Activated T-cell treated with anti-CD3 and anti-CD28 coated beads, Interleukin-2, amount 50 U/mL, for 4 hours (primary cell): ENCODE results near the gene ZNF618. TPM values are rescaled to one million over a fixed set of nuclear protein-coding genes. Genes with fewer than 3 reads are reported as not detected.
A peak's percentile ranks its signal among the peaks of the same experiment; 100 is the strongest.

Experiments
- ATAC-seq, 2 donors: fragments of 200-7000 bp; cut with Tn5 transposase; one replicate each; pipeline ENCODE4 v1.10.0; 2021
- DNase-seq: peaks from one replicate; pipeline ENCODE4 v3.0.0-alpha.2; 2020
- H3K27me3 Mint-ChIP-seq: one replicate; pipeline ENCODE4 v1.8.0; 2021; ENCODE audit warnings: low read depth, mixed read lengths
- H3K36me3 Mint-ChIP-seq: one replicate; pipeline ENCODE4 v1.8.0; 2022; ENCODE audit warnings: mixed read lengths; ENCODE audit not compliant: insufficient read depth
- H3K4me1 Mint-ChIP-seq: one replicate; pipeline ENCODE4 v1.8.0; 2021; ENCODE audit warnings: low read depth, mixed read lengths
- H3K4me3 Mint-ChIP-seq: one replicate; pipeline ENCODE4 v1.8.0; 2021; ENCODE audit warnings: mild to moderate bottlenecking, moderate library complexity, mixed read lengths
- H3K9me3 Mint-ChIP-seq: one replicate; pipeline ENCODE4 v1.8.0; 2021; ENCODE audit warnings: mixed read lengths
- total RNA-seq, 3 donors: library from RNA; stranded (reverse); gene quantifications; one replicate each; pipeline ENCODE4 v1.2.1, GENCODE V29; 2021

The ZNF618 gene
- total RNA-seq, 3 donors from 2014 or later = 0.19 to 0.48 (median 0.21) TPM

DNA sequence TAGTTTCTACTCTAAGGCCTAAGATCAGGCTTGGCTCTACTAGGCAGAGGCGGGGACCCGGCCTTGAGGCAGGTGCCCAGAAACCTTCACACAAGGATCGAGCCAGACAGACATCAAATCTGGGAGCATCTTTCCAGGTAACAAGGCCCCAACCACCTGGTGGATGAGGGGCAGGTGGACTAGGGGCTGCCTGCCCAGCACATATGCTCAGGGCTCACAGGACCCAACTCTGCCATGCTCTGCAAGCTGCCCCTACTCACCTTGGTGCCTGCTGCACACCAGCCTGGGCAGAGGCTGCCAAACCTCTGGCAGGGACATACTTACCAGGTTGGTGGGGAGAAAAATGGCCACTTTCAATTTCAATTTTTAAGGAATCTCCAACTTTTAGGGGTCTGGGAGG is 2.2 kb upstream of the ZNF618 start:
- Mint-ChIP-seq H3K9me3 (no peaks in the 10 kb centered on the region), H3K4me1 (peaks cover 1% of the 10 kb centered on the region), H3K36me3 (no peaks in the 10 kb centered on the region), H3K4me3 (no peak overlapping the region), H3K27me3 (peaks cover 26% of the 10 kb centered on the region)
- DNase-seq (no peak), ATAC-seq (no peak)

GRCh38 chr9:113875459-113876150 is 504 bp upstream of the ZNF618 start:
- H3K27me3 Mint-ChIP-seq = peaks cover 26% of the 10 kb centered on the region
- peak overlapping the region; percentile 66 for H3K4me3 Mint-ChIP-seq
- DNase-seq (no peak), ATAC-seq (peak in 1 of 2 donors; percentile 34)
- peaks cover 1% of the 10 kb centered on the region for H3K4me1 Mint-ChIP-seq
- no peaks in the 10 kb centered on the region for H3K9me3 Mint-ChIP-seq
- H3K36me3 Mint-ChIP-seq = no peaks in the 10 kb centered on the region

DNA sequence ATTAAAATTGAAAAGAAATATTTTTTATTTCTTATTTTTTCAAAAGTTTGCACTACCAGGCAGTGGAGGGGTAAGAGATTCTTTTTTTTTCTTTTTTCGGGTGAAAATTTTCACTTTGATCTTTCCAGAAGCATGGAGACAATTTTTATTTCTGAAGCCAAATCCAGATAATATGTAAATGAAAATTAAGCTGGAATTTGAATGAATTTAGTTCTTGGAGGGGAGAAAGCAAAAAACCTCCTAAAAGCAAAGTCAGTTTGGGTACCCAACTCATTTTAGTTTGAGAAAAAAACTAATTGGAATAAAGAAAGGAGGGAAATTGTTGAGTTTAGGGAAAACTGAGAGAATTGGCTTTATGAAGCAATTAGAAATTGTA is 872 bp downstream of the ZNF618 start:
- Mint-ChIP-seq H3K9me3 (no peaks in the 10 kb centered on the region), H3K27me3 (peaks cover 28% of the 10 kb centered on the region), H3K4me3 (peak overlapping the region; percentile 81), H3K36me3 (no peaks in the 10 kb centered on the region), H3K4me1 (peaks cover 1% of the 10 kb centered on the region)
- no peak for DNase-seq
- no peak for ATAC-seq

- Mint-ChIP-seq H3K27me3 (peaks cover 22% of the 10 kb centered on the region), H3K4me1 (peaks cover 1% of the 10 kb centered on the region), H3K4me3 (no peak overlapping the region), H3K9me3 (no peaks in the 10 kb centered on the region), H3K36me3 (no peaks in the 10 kb centered on the region)
- ATAC-seq (no peak), DNase-seq (no peak)
Observed at GRCh38 chr9:113879318-113879717, 3.2 kb downstream of the ZNF618 start.

DNA sequence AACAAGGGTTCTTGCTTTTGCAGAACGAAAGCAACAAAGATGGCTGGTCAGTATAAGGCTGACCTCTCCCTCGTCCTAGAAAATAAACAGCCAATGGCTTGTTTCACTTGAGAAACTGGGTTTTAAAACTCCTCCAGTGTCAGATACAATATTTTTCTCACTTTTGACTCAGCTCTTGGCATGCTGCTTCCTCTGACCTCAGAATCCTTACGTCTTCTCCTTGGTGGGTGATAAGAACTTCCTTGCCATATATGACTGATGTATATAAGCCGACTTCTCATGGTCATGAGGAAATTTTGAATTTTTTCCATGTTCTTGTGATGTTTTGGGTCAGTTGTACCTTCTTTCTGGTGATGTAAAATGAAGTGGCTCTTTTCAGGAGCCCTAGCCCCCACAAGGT is 3.8 kb downstream of the ZNF618 start:
- Mint-ChIP-seq H3K4me1 (peaks cover 1% of the 10 kb centered on the region), H3K9me3 (no peaks in the 10 kb centered on the region), H3K36me3 (no peaks in the 10 kb centered on the region), H3K4me3 (no peak overlapping the region), H3K27me3 (peaks cover 16% of the 10 kb centered on the region)
- ATAC-seq (no peak), DNase-seq (no peak)

GRCh38 chr9:113882181-113882580 is 6.1 kb downstream of the ZNF618 start:
- no peaks in the 10 kb centered on the region for H3K9me3 Mint-ChIP-seq
- H3K36me3 Mint-ChIP-seq = no peaks in the 10 kb centered on the region
- no peak for DNase-seq
- peaks cover 15% of the 10 kb centered on the region for H3K4me1 Mint-ChIP-seq
- no peak overlapping the region for H3K4me3 Mint-ChIP-seq
- no peak for ATAC-seq
- H3K27me3 Mint-ChIP-seq = peaks cover 8% of the 10 kb centered on the region

GRCh38 chr9:113882636-113883164 is 6.6 kb downstream of the ZNF618 start:
- ATAC-seq = no peak
- no peaks in the 10 kb centered on the region for H3K9me3 Mint-ChIP-seq

DNA sequence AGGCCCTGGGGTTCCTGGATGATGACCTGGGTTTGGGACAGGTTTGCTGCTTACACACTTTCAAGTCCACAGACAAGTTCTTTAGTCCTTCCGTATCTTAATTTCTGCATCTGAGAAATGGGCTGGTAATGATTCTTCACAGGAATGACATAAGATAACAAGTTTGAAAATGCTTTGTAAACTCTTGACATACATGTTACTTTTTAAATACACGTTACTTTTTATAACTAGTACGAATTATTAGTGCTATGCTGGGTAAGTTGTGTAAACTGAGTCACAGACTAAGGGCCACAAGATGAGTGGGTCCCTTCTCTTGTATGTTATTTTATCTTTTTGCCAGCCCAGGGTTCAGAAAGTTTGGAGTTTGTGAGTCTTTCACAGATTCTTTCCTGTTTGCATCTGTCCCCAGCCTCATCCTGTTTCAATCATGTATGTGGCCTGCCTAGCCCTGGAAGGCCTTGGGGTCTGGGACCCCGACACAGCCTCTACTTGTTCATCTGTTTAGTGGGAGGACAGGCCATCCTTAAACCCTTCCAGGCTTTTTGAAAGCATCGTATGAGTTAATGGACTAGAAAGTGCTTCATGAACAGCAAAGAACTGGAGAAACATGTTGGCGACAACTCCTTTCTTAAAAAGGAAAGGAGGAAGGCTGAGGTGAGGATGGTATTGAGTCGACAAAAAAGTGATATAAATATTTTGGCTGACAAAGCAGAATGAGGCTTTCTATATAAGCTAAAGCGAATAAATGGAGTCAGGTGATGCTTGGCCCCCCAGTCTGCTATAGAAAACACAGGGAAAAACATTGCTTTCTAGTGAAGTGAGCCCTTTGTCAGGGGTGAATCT is 9.3 kb downstream of the ZNF618 start:
- DNase-seq (no peak), ATAC-seq (no peak)
- H3K9me3 Mint-ChIP-seq = no peaks in the 10 kb centered on the region
- no peak overlapping the region for H3K4me3 Mint-ChIP-seq
- H3K4me1 Mint-ChIP-seq = peaks cover 17% of the 10 kb centered on the region
- peaks cover 2% of the 10 kb centered on the region for H3K27me3 Mint-ChIP-seq
- peaks cover 2% of the 10 kb centered on the region for H3K36me3 Mint-ChIP-seq

More at GRCh38 chr9:113882636-113883164, 6.6 kb downstream of the ZNF618 start:
- peaks cover 17% of the 10 kb centered on the region for H3K4me1 Mint-ChIP-seq
- no peak overlapping the region for H3K4me3 Mint-ChIP-seq
- DNase-seq = no peak
- peaks cover 2% of the 10 kb centered on the region for H3K36me3 Mint-ChIP-seq
- peaks cover 5% of the 10 kb centered on the region for H3K27me3 Mint-ChIP-seq

- ATAC-seq (no peak), DNase-seq (no peak)
- Mint-ChIP-seq H3K4me1 (peaks cover 17% of the 10 kb centered on the region), H3K4me3 (peak overlapping the region; percentile 64), H3K27me3 (no peaks in the 10 kb centered on the region), H3K9me3 (peaks cover 4% of the 10 kb centered on the region), H3K36me3 (peaks cover 2% of the 10 kb centered on the region)
Observed at GRCh38 chr9:113886026-113886369, 9.9 kb downstream of the ZNF618 start.

DNA sequence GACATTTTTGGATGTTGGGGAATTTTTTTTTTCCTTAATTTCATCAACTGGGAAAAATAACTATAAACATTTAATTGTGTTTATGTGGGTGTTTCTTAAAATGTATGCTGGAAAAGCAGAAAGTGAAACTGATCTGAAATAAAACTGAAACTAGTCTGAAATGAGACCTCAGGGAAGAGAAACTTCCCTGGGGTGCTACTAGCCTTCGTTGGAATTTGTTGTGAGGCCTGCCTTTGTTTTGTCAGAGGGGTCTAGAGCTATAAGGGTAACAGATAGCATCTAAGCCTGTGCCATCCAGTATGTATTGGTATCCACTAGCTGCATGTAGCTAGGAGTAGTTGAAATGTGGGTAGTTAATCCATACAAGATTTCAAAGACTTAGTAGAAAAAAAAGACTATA is 10.4 kb downstream of the ZNF618 start:
- peak overlapping the region; percentile 64 for H3K4me3 Mint-ChIP-seq
- peaks cover 2% of the 10 kb centered on the region for H3K36me3 Mint-ChIP-seq
- DNase-seq (no peak), ATAC-seq (peak in 1 of 2 donors; percentile 32)
- no peaks in the 10 kb centered on the region for H3K27me3 Mint-ChIP-seq
- peaks cover 17% of the 10 kb centered on the region for H3K4me1 Mint-ChIP-seq
- peaks cover 4% of the 10 kb centered on the region for H3K9me3 Mint-ChIP-seq

DNA sequence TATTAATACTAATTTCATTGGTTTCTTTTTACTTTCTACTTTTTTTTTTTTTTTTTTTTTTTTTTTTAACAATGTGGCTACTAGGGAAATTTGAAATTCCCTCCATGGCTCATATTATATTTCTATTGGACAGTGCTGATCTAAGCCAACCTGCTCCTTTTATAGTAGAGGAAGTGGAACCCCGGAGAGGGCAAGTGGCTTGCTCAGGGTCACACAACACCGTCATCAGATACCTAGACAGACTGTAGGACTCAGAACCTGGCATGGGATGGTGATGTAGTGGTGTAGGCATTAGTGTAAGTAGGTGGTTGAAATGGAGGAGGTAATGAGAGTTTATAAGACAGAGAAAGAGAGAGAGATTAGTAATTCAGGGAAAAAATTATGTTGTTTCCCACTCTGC is 10.8 kb downstream of the ZNF618 start:
- Mint-ChIP-seq H3K9me3 (peaks cover 4% of the 10 kb centered on the region), H3K36me3 (peaks cover 2% of the 10 kb centered on the region), H3K4me3 (no peak overlapping the region), H3K27me3 (no peaks in the 10 kb centered on the region), H3K4me1 (peaks cover 17% of the 10 kb centered on the region)
- ATAC-seq = no peak
- DNase-seq = no peak

DNA sequence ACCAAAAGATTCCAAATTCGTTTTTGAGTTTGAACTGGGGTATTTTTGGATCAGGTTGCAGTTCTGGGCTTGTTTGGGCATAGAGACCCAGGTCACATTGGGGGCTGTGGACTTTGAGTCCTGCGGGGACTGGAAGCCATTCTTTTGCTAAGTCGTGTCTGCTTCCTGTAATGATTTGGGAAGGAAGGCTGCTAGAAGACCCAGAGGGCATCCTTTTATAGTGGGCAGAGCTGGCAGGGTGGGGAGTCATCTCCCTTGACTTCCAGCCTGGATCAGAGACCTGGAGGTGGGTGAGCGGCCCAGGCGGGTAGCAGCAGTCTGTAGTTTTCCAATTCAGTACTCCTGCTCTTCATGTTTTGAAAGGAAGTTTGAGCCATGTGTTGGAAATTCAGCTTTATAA is 11.3 kb downstream of the ZNF618 start:
- DNase-seq = no peak
- H3K9me3 Mint-ChIP-seq = peaks cover 4% of the 10 kb centered on the region
- no peak for ATAC-seq
- H3K4me1 Mint-ChIP-seq = peaks cover 17% of the 10 kb centered on the region
- H3K27me3 Mint-ChIP-seq = no peaks in the 10 kb centered on the region
- H3K36me3 Mint-ChIP-seq = peaks cover 2% of the 10 kb centered on the region
- H3K4me3 Mint-ChIP-seq = no peak overlapping the region

- Mint-ChIP-seq H3K4me1 (peaks cover 17% of the 10 kb centered on the region), H3K9me3 (peaks cover 4% of the 10 kb centered on the region), H3K4me3 (no peak overlapping the region), H3K36me3 (peaks cover 2% of the 10 kb centered on the region), H3K27me3 (no peaks in the 10 kb centered on the region)
- ATAC-seq (no peak), DNase-seq (no peak)
Observed at GRCh38 chr9:113888336-113888735, 12.2 kb downstream of the ZNF618 start.

DNA sequence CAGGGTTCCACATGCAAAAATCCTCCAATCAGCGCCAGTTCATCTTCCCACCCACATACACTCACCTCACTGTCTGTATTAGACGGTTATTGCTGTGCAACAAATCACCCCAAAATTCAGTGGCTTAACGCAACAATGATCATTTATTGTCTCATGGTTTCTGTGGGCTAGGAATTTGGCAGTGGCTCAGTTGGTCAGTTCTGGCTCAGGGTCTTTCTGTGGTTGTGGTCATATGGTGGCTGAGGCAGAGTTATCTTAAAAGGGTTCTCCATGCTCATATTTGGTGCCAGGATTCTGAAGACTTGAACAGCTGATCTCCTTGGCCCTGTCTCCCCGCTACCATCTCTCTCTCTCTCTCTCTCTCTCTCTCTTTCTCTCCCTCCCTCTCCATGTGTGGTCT is 12.9 kb downstream of the ZNF618 start:
- DNase-seq (no peak), ATAC-seq (no peak)

DNA sequence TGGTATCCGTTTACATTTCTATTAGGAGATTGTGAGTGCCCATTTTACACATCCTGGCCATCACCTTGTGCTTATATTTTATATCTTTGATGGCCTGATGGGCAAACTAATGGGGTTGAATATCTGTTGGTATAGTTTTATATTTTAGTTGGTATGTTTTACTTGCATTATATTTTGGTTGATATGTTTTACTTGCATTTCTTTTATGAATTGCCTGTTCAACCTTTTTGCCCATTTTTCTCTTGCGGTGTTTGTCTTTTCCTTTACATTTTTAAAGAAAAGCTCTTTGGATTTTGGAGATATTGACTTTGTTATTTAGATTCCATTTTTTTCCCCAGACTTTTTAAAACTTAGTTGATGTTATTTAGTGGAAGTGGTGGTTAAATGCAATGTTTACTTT is 14.6 kb downstream of the ZNF618 start:
- Mint-ChIP-seq H3K9me3 (peaks cover 4% of the 10 kb centered on the region), H3K4me3 (no peak overlapping the region), H3K4me1 (peaks cover 14% of the 10 kb centered on the region), H3K36me3 (peaks cover 2% of the 10 kb centered on the region), H3K27me3 (no peaks in the 10 kb centered on the region)
- no peak for DNase-seq
- no peak for ATAC-seq

More for the DNA sequence above, 12.9 kb downstream of the ZNF618 start:
- H3K36me3 Mint-ChIP-seq = peaks cover 2% of the 10 kb centered on the region
- H3K4me3 Mint-ChIP-seq = no peak overlapping the region
- peaks cover 17% of the 10 kb centered on the region for H3K4me1 Mint-ChIP-seq
- no peaks in the 10 kb centered on the region for H3K27me3 Mint-ChIP-seq
- peaks cover 4% of the 10 kb centered on the region for H3K9me3 Mint-ChIP-seq
